GM18858 (cell line): ENCODE results near the gene NANP.

ENCODE experiments used
- ATAC-seq: cut with Tn5 transposase; IDR thresholded peaks from one replicate; pipeline ENCODE4 v1.9.1; 2021; ENCODE audit not compliant: unreplicated experiment

The NANP gene

GRCh38 chr20:25573288-25574251 is 50.2 kb downstream of the NANP start:
- no peak for ATAC-seq

GRCh38 chr20:25571817-25572216 is 52.0 kb downstream of the NANP start:
- ATAC-seq, result no peak

DNA sequence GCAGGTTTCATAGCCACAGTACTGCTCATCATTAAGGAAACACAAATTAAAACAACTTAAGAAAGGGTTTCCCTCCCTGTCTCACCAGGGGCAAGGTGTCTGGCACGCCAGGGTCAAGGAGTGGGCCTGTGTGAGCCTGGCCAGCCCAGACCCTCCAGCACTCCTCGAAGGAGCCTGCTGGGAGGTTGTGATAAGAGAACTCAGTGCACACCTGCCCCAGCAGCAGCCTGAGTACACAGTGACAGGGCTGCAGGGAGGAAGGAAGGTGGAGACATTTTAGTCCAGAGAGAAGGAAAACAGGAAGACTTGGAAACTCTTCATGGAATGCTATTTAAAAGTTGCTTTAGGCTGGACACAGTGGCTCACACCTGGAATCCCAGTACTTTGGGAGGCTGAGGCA is 52.6 kb downstream of the NANP start:
- ATAC-seq, result no peak

DNA sequence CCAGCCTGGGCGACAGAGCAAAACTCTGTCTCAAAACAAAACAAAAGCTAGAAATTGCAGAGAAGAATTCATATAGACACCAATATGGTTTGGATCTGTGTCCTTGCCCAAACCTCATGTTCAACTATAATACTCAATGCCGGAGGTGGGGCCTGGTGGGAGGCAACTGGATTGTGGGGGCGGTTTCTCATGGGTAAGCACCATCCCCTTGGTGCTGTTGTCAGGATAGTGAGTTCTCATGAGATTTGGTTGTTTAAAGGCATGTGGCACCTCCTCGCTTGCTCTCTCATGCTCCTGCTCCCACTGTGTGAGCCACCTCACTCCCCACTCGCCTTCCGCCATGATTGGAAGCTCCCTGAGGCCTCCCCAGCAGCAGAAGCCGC is 53.7 kb downstream of the NANP start:
- no peak for ATAC-seq

- no peak for ATAC-seq
These were observed 56.5 kb downstream of the NANP start for GRCh38 chr20:25567286-25567685.

GRCh38 chr20:25566821-25567220 is 57.0 kb downstream of the NANP start:
- no peak for ATAC-seq

- no peak for ATAC-seq
These were observed 58.1 kb downstream of the NANP start for GRCh38 chr20:25565578-25566157.

GRCh38 chr20:25563876-25564275 is 59.9 kb downstream of the NANP start:
- no peak for ATAC-seq

GRCh38 chr20:25563362-25563761 is 60.5 kb downstream of the NANP start:
- no peak for ATAC-seq
